EH (cell line): ENCODE data around the gene CCL19.
A peak's percentile ranks its signal among the peaks of the same experiment; 100 is the strongest.

Experiments used
- DNase-seq: peaks from one replicate; pipeline ENCODE4 v3.0.0-alpha.2; 2015; ENCODE audit warnings: low read depth

CCL19 gene

GRCh38 chr9:34694811-34695210 lies 3.7 kb upstream of the CCL19 start:
- DNase-seq: no peak

GRCh38 chr9:34693560-34693959 lies 2.5 kb upstream of the CCL19 start:
- DNase-seq: no peak

GRCh38 chr9:34691936-34692315 lies 850 bp upstream of the CCL19 start:
- DNase-seq: no peak

- DNase-seq: no peak
Measured at GRCh38 chr9:34689512-34689911, 1.6 kb downstream of the CCL19 start.

GRCh38 chr9:34689116-34689470 lies 2.0 kb downstream of the CCL19 start:
- DNase-seq: no peak

GRCh38 chr9:34688329-34689115 lies 2.6 kb downstream of the CCL19 start:
- DNase-seq: no peak

GRCh38 chr9:34687276-34688030 lies 3.6 kb downstream of the CCL19 start:
- no peak for DNase-seq

GRCh38 chr9:34686732-34687131 lies 4.3 kb downstream of the CCL19 start:
- DNase-seq: peak; percentile 4

GRCh38 chr9:34686231-34686630 lies 4.8 kb downstream of the CCL19 start:
- DNase-seq: no peak

- DNase-seq: peak; percentile 5
Measured at GRCh38 chr9:34685591-34685990, 5.5 kb downstream of the CCL19 start.

- DNase-seq: no peak
Measured at GRCh38 chr9:34684816-34685215, 6.3 kb downstream of the CCL19 start.

GRCh38 chr9:34684145-34684544 lies 6.9 kb downstream of the CCL19 start:
- DNase-seq: no peak

- DNase-seq: no peak
Measured at GRCh38 chr9:34675869-34676268, 15.2 kb downstream of the CCL19 start.

GRCh38 chr9:34675048-34675714 lies 15.9 kb downstream of the CCL19 start:
- DNase-seq: peak; percentile 70

- DNase-seq: no peak
Measured at GRCh38 chr9:34674440-34674839, 16.6 kb downstream of the CCL19 start.

- no peak for DNase-seq
Measured at GRCh38 chr9:34671307-34671706, 19.8 kb downstream of the CCL19 start.

- no peak for DNase-seq
Measured at GRCh38 chr9:34669809-34670562, 21.1 kb downstream of the CCL19 start.

GRCh38 chr9:34665381-34666250 lies 25.5 kb downstream of the CCL19 start:
- peak; percentile 96 for DNase-seq

- DNase-seq: no peak
Measured at GRCh38 chr9:34665067-34665380, 26.1 kb downstream of the CCL19 start.

GRCh38 chr9:34664281-34665066 lies 26.6 kb downstream of the CCL19 start:
- peak; percentile 83 for DNase-seq

GRCh38 chr9:34663303-34663605 lies 27.8 kb downstream of the CCL19 start:
- DNase-seq: no peak
